Right ventricle myocardium inferior (tissue), 1 donor: ENCODE data around the gene SCAPER. TPM values are rescaled to one million over a fixed set of nuclear protein-coding genes. Genes with fewer than 3 reads are reported as not detected.
"Not testable (repeated sequence)": the region's sequence is repeated elsewhere in the genome, so short reads cannot be mapped to it uniquely, and the experiment has no call there.

Experiments used
- ATAC-seq: fragments of 200-7000 bp; cut with Tn5 transposase; one replicate; pipeline ENCODE4 v1.9.1; 2020; ENCODE audit warnings: mild to moderate bottlenecking, moderate library complexity
- DNase-seq: peaks from one replicate; pipeline ENCODE4 v3.0.0; 2021; ENCODE audit errors: missing footprints
- intact Hi-C: fragments of 100-400 bp; cut with DNase I; formaldehyde crosslinking; loops from one replicate; pipeline ENCODE4 v1.11.0; 2022
- total RNA-seq: library from RNA; stranded (reverse); fragmentation: NEBNext Ultra II Directional; extraction: Animal tissue kit (Norgen Biotek cat#: 25700); gene quantifications from one replicate; pipeline ENCODE4 v1.2.1, GENCODE V29; 2021
- donor health status: DM: no; HTN: yes; CAD: no; lungs with severe emphysema.

Gene SCAPER
- total RNA-seq, 1 donor from 2014 or later = 47.6 TPM

DNA sequence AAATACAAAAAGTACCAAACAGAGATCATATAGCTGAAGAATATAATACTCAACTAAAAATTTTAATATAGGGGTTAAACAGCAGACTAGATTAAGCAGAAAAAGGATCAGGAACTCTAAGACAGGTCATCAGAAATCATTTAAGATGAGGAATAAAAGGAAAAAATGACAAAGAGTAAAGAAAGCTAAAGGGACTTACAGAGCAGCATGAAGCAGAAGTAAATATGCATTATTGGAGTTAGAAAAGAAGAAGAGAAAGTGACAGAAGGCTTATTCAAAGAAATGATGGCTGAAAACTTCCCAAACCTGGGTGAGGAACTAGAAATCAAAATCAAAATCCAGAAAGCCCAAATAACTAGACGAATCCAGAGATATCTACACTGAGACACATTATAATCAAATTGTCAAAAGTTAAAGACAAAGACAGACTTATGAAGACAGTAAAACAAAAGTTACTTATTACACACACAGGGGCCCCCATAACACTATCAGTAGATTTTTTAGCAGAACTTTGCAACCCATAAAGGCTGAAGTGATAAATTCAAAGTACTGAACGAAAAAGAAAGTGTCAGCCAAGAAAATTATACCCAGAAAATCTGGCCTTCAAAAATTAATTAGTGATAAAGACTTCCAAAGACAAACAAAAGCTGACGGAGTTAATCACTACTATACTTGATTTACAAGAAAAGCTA lies 95.6 kb downstream of the SCAPER start:
- intact Hi-C loops = no loop called here
- ATAC-seq = no peak
- no peak for DNase-seq

- intact Hi-C loops = no loop called here
- ATAC-seq (no peak), DNase-seq (no peak)
Observed at GRCh38 chr15:76803049-76803571, 102.0 kb downstream of the SCAPER start.

GRCh38 chr15:76802411-76802810 lies 102.7 kb downstream of the SCAPER start:
- no peak for DNase-seq
- ATAC-seq = no peak
- intact Hi-C loops = no loop called here

DNA sequence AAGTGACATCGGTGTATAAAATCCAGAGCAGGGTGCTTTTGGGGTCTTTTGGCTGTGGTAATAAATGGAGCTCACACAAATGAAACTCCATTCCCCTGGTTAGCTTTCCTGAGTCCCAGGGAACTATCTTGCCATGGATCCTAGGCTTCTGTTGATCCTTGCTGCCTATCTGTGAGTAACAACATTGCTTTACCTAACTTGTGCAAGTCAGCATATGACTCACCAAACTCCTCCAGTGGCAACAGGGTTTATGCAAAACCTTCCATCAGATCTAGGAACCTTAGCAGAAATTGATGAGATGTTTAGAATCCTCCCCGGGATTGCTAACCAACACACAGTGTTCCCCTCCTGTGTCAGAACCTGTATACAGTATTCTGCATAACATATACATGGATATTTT lies 105.4 kb downstream of the SCAPER start:
- no peak for ATAC-seq
- intact Hi-C loops = no loop called here

DNA sequence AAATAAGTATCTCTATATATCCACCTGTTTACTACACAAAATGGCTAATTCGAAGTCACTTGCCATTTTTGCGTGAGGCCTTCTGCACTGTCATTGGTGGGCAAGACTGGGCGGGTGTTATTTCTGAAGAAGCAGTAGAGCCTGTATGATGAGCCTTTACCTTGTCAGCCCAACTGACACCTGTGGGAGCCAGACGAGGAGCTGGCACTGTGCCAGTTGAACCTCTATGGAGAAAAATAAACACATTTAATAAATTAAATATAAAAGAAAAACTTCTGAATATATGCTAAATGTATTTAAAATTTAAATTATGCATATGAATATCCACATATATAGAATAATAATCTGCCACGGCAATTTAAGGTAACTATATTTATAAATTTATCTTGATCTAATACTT lies 109.9 kb downstream of the SCAPER start:
- DNase-seq (no peak), ATAC-seq (no peak)
- intact Hi-C loops = no loop called here

More for the DNA sequence above, 105.4 kb downstream of the SCAPER start:
- DNase-seq = no peak

GRCh38 chr15:76793162-76793561 lies 112.0 kb downstream of the SCAPER start:
- DNase-seq (no peak), ATAC-seq (no peak)
- intact Hi-C loops = no loop called here

DNA sequence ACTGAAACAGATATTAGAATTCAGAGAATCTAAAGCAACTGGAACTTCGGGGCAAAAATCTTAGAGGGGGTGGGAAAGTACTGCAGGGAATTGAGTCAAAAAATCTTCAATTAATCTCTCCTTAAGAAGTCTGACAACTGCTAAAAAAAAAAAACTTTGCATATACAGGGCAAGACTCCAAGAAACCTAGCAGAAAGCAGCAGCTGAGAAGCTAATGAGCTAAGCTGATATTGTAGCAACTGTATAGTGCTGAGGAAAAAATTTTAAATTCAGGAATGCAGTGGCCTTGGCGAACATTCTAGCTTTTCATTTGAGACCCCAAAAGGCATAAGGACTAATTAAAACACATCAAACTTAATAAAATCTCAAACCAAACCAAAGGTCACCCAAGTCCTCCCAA lies 113.6 kb downstream of the SCAPER start:
- ATAC-seq = no peak

GRCh38 chr15:76787273-76787672 lies 117.9 kb downstream of the SCAPER start:
- ATAC-seq (no peak), DNase-seq (no peak)
- intact Hi-C loops = no loop called here

More for the DNA sequence above, 113.6 kb downstream of the SCAPER start:
- intact Hi-C loops = no loop called here
- DNase-seq = no peak

DNA sequence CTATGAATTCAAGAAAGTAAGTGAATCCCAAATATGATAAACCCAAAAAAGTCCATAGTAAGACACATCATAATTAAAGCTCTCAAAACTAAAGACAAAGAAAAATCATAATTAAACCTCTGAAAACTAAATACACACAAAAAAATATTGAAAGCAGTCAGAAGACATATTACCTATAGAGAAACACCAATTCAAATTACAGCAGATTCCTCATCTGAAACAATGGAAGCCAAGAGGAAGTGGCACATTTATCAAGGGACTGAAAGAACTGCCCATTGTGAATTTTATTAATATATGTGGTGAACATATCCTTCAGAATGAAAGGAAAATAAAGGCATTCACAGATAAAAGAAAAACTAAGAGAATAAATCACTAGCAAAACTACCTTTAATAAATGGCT lies 128.2 kb downstream of the SCAPER start:
- DNase-seq (no peak), ATAC-seq (no peak)
- intact Hi-C loops = no loop called here

DNA sequence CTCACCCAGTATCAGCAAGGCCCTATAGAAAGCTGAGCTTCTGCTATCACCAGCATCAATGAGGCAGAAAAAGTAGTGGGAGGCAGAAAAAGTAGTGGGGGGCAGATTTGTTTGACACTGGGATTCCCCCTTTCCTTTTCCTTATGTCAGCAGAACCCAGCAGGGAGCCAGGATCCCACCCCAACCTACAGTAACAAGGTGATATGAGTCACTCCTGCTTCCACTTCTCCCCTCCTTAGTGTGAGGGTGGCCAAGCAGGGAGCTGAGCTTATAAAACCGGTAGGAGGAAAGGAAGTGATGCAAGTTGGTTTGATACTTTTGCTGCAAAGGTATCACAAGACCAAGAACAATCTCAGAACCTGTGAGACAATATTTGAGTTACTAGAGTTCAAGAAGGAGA lies 128.7 kb downstream of the SCAPER start:
- no peak for ATAC-seq
- intact Hi-C loops = no loop called here
- DNase-seq = no peak

DNA sequence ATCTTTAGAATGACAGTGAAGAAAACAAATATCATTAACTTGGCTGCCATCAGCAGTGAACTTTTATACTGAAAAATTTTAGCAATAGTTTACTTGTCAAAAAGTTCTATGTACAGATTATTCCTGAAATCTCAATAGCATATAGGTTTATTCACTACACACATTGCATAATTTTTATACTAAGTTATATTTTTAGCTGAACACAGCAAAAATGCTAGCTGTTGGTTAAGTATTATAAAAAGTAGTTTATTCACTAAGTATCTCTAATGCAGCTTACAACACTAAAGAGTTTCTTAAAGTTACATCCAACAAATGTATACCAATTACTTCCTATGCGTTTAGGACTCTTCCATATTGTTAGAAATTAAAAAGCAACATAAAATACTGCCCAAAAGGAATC lies 131.9 kb downstream of the SCAPER start:
- intact Hi-C loops = no loop called here
- ATAC-seq (no peak), DNase-seq (no peak)

GRCh38 chr15:76772776-76773175 lies 132.4 kb downstream of the SCAPER start:
- intact Hi-C loops = no loop called here
- no peak for DNase-seq
- no peak for ATAC-seq

DNA sequence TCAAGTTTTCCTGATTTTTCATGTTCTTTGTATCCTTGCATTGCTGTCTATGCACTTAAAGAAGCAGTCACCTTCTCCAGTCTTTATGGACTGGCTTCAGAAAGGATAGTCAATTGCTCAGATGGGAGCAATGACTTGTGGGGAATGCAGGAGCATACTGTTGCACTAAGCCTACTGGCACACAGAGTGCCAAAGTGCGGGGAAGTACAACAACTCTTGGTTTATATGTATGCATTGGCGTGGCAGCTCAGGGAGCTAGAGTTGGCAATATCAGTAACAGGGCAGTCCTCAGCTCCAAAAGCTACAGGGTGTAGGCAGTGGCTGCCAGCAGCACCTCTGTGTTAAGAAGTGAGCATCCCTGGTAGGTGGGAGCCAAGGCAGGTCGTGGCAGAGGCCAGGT lies 141.1 kb downstream of the SCAPER start:
- no peak for ATAC-seq
- intact Hi-C loops = no loop called here

GRCh38 chr15:76763554-76763953 lies 141.6 kb downstream of the SCAPER start:
- intact Hi-C loops = no loop called here
- DNase-seq (no peak), ATAC-seq (no peak)

More for the DNA sequence above, 141.1 kb downstream of the SCAPER start:
- DNase-seq = no peak

DNA sequence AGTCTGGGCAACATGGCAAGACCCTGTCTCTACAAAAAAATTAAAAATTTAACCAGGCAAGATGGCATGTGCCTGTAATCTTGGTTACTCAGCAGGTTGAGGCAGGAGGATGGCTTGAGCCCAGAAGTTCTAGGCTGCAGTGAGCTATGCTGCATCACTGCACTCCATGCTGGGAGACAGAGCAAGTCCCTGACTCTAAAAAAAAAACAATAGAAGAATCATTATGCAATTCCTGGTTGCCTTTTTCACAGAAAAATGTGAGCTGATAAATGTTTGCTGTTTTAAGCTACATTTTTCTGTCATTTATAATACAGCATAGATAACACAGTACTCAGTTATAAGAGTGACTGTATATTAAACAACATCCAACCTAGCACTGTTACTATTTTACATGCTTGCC lies 148.8 kb downstream of the SCAPER start:
- ATAC-seq (no peak), DNase-seq (no peak)
- intact Hi-C loops = no loop called here

DNA sequence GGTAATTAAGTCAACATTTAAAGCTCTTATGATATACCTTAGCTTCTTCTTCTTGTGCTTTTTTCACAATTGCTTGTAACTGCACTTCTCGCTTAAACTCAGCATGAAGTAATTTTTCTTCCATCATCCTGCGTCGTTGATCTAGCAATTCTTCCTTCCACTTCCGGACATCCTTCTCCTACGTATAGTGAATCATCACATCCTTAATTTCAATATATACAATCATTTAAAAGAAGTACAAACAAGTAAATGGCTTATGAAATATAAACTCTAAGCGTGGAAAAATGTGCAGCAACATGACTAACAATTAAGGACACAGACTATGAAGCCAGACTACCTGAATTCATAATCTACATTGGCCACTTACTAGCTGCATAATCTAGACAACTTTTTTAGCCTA lies 151.4 kb downstream of the SCAPER start:
- DNase-seq = no peak

GRCh38 chr15:76753131-76753530 lies 152.0 kb downstream of the SCAPER start:
- no peak for ATAC-seq
- intact Hi-C loops = no loop called here
- no peak for DNase-seq

More for the DNA sequence above, 151.4 kb downstream of the SCAPER start:
- intact Hi-C loops = no loop called here
- ATAC-seq = no peak

- no peak for ATAC-seq
- DNase-seq = no peak
- intact Hi-C loops = no loop called here
Observed at GRCh38 chr15:76752549-76752948, 152.6 kb downstream of the SCAPER start.

DNA sequence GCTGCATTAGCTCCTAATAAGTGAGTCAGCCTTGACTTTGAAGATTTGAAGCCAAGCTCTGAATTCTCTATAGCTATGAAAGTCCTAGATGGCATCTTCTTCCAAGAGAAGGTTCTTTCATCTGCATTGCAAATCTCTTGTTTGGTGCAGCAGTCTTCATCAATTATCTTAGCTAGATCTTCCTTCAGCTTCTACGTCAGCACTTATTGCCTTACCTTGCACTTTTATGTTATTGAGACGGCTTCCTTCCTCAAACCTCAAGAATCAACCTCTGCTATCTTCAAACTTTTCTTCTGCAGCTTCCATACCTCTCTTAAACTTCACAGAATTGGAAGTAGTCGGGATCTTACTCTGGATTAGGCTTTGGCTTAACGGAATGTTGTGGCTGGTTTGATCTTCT lies 167.6 kb downstream of the SCAPER start:
- DNase-seq (no peak), ATAC-seq (no peak)
- intact Hi-C loops = no loop called here

DNA sequence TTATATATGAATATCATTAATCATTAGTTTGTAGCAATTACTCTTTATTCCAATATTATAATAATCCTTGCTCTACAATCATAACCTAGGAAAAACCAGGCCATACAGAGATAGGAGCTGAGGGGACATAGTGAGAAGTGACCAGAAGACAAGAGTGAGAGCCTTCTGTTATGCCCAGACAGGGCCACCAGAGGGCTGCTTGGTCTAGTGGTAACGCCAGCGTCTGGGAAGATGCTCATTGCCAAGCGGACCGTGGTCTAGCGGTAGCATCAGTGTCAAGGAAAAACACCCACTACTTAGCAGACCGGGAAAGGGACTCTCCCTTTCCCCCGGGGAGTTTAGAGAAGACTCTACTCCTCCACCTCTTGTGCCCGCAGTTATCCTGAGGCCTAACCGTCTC lies 172.8 kb downstream of the SCAPER start:
- DNase-seq, intact Hi-C loops, ATAC-seq: not testable (repeated sequence)

DNA sequence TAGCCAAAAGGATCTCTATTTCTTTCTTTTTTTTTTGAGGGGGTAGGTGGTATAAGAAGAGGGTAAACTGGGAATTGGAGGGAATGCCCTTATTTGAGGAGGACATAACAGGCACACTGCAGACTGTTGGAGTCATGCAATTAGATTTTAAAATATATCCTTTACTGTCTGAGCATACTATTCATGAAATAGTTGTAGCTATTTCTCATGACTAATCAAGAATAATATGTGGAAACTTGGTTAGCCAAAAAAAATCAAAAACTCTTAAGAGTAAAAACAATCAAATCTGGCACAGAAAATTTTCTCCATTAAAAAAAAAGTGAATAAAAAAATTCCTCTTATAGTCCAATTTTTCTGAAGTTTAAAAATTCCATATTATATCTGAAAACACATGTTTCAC lies 174.9 kb downstream of the SCAPER start:
- DNase-seq = no peak
- ATAC-seq = no peak
- intact Hi-C loops = no loop called here
